22Rv1 (cell line): ENCODE data around the gene GID8.
"Not testable (repeated sequence)": the region's sequence is repeated elsewhere in the genome, so short reads cannot be mapped to it uniquely, and the experiment has no call there.

Experiments used
- CTCF ChIP-seq: fragments of 450-650 bp; IDR thresholded peaks from 2 replicates; pipeline ENCODE4 v1.5.1; 2017; ENCODE audit warnings: mild to moderate bottlenecking
- ZFX ChIP-seq: fragments of 450-650 bp; IDR thresholded peaks from 2 replicates; pipeline ENCODE4 v1.6.1; 2017; ENCODE audit warnings: antibody characterized with exemption, borderline replicate concordance

GRCh38 chr20:62923059-62923668, 14.8 kb upstream of the GID8 start:
- TF ChIP-seq CTCF, ZFX: not testable (repeated sequence)
